OCI-LY3 (cell line): ENCODE data around the gene FOCAD.

ENCODE experiments used
- H2AFZ ChIP-seq: fragments of 200-600, 300-600 bp; shearing (Covaris generic); 2 replicates; pipeline ENCODE4 v1.6.0; 2014; ENCODE audit warnings: antibody characterized with exemption, low read depth, low read length
- H3K27ac ChIP-seq: fragments of 200-600, 300-600 bp; sonication (generic); 2 replicates; pipeline ENCODE4 v1.5.1; 2014; ENCODE audit warnings: mild to moderate bottlenecking, low read length, moderate library complexity, mixed read lengths
- H3K27me3 ChIP-seq: fragments of 200-600, 300-600 bp; sonication (generic); 2 replicates; pipeline ENCODE4 v1.6.1; 2014; ENCODE audit warnings: low read depth, low read length, mixed read lengths
- H3K36me3 ChIP-seq: fragments of 200-600, 300-600 bp; sonication (generic); replicated peaks from 2 replicates; pipeline ENCODE3; 2014; ENCODE audit warnings: low read depth, low read length, mixed read lengths
- H3K4me1 ChIP-seq: fragments of 300-600, 200-600 bp; sonication (generic); 2 replicates; pipeline ENCODE4 v1.6.1; 2014; ENCODE audit warnings: low read length, mixed read lengths
- H3K4me2 ChIP-seq: fragments of 200-600, 300-600 bp; sonication (generic); 2 replicates; pipeline ENCODE4 v1.6.1; 2014; ENCODE audit warnings: low read length, mixed read lengths
- H3K4me3 ChIP-seq: fragments of 300-600, 200-600 bp; sonication (generic); 2 replicates; pipeline ENCODE4 v1.5.1; 2014; ENCODE audit warnings: antibody characterized with exemption, mild to moderate bottlenecking, low read length, moderate library complexity
- H3K79me2 ChIP-seq: fragments of 300-600, 200-600 bp; shearing (Covaris generic); 2 replicates; pipeline ENCODE4 v1.6.1; 2014; ENCODE audit warnings: mild to moderate bottlenecking, low read length, mixed read lengths
- H3K9ac ChIP-seq: fragments of 300-600, 200-600 bp; shearing (Covaris generic); 2 replicates; pipeline ENCODE4 v1.6.0; 2014; ENCODE audit warnings: mild to moderate bottlenecking, low read length, moderate library complexity
- H3K9me3 ChIP-seq: fragments of 200-600, 300-600 bp; shearing (Covaris generic); 2 replicates; pipeline ENCODE4 v1.6.1; 2014; ENCODE audit warnings: low read length, mixed read lengths; ENCODE audit not compliant: insufficient read depth
- H4K20me1 ChIP-seq: fragments of 200-600, 300-600 bp; sonication (generic); 2 replicates; pipeline ENCODE4 v1.6.1; 2016; ENCODE audit warnings: low read length, mixed read lengths; ENCODE audit not compliant: insufficient read depth
- EZH2phosphoT487 ChIP-seq: fragments of 200-600 bp; shearing (Covaris generic); IDR thresholded peaks from 2 replicates; pipeline ENCODE4 v1.6.1; 2018; ENCODE audit warnings: antibody characterized with exemption, mixed run types, low read depth
- TF ChIP-seq, protein P1 (sequence below): fragments of 200-600, 300-600 bp; sonication (generic); IDR thresholded peaks from 2 replicates; pipeline ENCODE4 v1.5.1; 2014; ENCODE audit warnings: antibody characterized with exemption, low read length, low read depth

FOCAD gene

DNA sequence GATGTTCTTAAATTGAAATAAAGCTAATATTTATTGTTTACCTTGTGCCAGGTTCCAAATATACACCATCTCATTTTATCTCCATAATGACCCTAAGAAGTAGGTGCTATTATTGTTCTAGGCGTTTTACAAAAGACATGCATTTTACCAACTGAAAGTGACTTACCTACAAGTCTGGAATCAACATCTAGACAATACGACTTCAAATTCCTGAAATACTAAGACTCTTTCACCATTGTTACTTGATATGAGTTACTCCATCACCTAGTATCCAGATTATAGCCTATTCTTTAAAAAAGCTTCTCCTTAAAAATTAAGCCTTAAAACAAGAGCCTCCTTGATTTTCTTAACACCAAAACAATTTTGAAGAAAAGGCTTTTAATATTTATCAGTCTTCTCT, 334.1 kb downstream of the FOCAD start:
- no peaks in the 10 kb centered on the region for H3K36me3 ChIP-seq
- no peak overlapping the region for H3K4me2 ChIP-seq
- no peaks in the 10 kb centered on the region for H3K27me3 ChIP-seq
- H3K79me2 ChIP-seq, result no peaks in the 10 kb centered on the region
- TF ChIP-seq, protein P1, sequence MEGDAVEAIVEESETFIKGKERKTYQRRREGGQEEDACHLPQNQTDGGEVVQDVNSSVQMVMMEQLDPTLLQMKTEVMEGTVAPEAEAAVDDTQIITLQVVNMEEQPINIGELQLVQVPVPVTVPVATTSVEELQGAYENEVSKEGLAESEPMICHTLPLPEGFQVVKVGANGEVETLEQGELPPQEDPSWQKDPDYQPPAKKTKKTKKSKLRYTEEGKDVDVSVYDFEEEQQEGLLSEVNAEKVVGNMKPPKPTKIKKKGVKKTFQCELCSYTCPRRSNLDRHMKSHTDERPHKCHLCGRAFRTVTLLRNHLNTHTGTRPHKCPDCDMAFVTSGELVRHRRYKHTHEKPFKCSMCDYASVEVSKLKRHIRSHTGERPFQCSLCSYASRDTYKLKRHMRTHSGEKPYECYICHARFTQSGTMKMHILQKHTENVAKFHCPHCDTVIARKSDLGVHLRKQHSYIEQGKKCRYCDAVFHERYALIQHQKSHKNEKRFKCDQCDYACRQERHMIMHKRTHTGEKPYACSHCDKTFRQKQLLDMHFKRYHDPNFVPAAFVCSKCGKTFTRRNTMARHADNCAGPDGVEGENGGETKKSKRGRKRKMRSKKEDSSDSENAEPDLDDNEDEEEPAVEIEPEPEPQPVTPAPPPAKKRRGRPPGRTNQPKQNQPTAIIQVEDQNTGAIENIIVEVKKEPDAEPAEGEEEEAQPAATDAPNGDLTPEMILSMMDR, result no peak
- TF ChIP-seq EZH2phosphoT487, result no peak
- H3K4me3 ChIP-seq, result no peak overlapping the region
- no peak overlapping the region for H2AFZ ChIP-seq
- no peaks in the 10 kb centered on the region for H4K20me1 ChIP-seq
- H3K27ac ChIP-seq, result no peak overlapping the region
- H3K9ac ChIP-seq, result no peak overlapping the region
- no peaks in the 10 kb centered on the region for H3K9me3 ChIP-seq
- H3K4me1 ChIP-seq, result peaks cover 7% of the 10 kb centered on the region; the same call in 1 of the 2 replicates

DNA sequence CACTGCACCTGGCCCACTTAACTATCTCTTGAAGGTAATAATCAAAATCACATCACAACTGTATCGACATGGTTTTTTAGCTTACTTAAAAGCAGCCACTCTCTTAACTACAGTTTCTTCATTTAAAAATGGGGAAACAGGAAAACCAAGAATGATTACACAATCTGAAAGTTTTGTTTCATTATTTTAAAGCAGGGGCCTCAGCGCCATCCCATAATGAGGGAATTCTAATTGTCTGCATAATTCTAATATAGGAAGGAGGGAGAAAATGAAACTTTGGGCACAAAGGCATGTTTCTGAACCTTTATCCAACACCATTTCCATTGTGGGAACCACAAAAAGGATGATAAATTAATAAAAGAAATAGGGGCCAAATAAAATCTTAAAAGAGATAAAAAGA, 339.8 kb downstream of the FOCAD start:
- Histone ChIP-seq H3K9me3 (no peaks in the 10 kb centered on the region), H3K4me2 (no peak overlapping the region), H3K27ac (no peak overlapping the region), H2AFZ (no peak overlapping the region), H3K4me1 (peaks cover 7% of the 10 kb centered on the region), H3K36me3 (peaks cover 2% of the 10 kb centered on the region), H3K9ac (no peak overlapping the region), H3K79me2 (no peaks in the 10 kb centered on the region), H3K27me3 (no peaks in the 10 kb centered on the region), H4K20me1 (no peaks in the 10 kb centered on the region), H3K4me3 (no peak overlapping the region)
- TF ChIP-seq EZH2phosphoT487, result no peak
- TF ChIP-seq, protein P1, result no peak

DNA sequence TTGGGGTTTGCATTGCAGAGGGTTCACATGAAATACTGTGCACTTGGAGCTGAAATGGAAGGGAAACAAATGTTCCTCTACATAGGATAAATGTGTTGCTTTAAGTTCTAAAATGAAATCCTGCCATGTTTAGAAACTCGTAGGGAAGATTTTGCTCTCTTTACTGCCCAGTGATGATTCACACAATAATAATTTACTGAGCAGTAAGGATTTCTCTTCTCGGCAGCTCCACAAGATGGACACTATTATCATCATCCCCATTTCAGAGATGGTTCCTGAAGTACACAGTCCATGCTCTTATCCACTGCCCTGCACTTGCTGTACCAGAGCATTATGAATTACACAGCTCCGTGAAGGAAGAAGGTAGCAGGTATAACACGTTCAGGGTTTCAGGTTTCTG, 343.2 kb downstream of the FOCAD start:
- no peak overlapping the region for H3K9ac ChIP-seq
- no peak overlapping the region for H3K4me2 ChIP-seq
- no peak for TF ChIP-seq EZH2phosphoT487
- TF ChIP-seq, protein P1, result no peak
- no peaks in the 10 kb centered on the region for H3K79me2 ChIP-seq
- H3K4me1 ChIP-seq, result peaks cover 23% of the 10 kb centered on the region
- no peaks in the 10 kb centered on the region for H3K9me3 ChIP-seq
- no peaks in the 10 kb centered on the region for H4K20me1 ChIP-seq
- no peak overlapping the region for H3K4me3 ChIP-seq
- H2AFZ ChIP-seq, result no peak overlapping the region
- H3K27ac ChIP-seq, result no peak overlapping the region
- H3K27me3 ChIP-seq, result no peaks in the 10 kb centered on the region
- H3K36me3 ChIP-seq, result peaks cover 2% of the 10 kb centered on the region

DNA sequence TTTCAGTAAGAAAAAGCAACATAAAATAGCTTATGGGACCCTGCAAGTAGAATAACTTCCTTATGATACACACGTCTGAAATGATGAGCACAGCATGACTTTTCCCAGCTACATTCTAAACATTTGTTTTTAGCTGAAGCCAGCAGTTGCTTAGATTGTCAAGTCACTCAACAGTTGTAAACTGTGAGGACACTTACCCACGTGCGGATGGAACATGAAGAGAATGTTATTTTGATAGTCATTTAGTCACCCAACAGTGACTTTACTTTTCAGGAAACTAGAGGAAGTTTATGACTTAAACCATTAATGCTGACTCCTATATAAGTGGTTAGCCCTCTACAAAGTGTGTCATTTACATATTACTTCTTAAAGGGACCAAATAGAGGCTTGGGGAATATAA, 344.4 kb downstream of the FOCAD start:
- no peak overlapping the region for H3K4me2 ChIP-seq
- H3K9me3 ChIP-seq, result no peaks in the 10 kb centered on the region
- TF ChIP-seq, protein P1, result no peak
- TF ChIP-seq EZH2phosphoT487, result no peak
- no peak overlapping the region for H3K4me3 ChIP-seq
- H4K20me1 ChIP-seq, result no peaks in the 10 kb centered on the region
- no peaks in the 10 kb centered on the region for H3K27me3 ChIP-seq
- no peak overlapping the region for H2AFZ ChIP-seq
- H3K36me3 ChIP-seq, result peaks cover 2% of the 10 kb centered on the region
- H3K4me1 ChIP-seq, result peaks cover 24% of the 10 kb centered on the region
- H3K27ac ChIP-seq, result no peak overlapping the region
- no peaks in the 10 kb centered on the region for H3K79me2 ChIP-seq
- no peak overlapping the region for H3K9ac ChIP-seq
